K562 (cell line): Measurements from ENCODE around the gene KLK15. TPM values are rescaled to one million over a fixed set of nuclear protein-coding genes. Genes with fewer than 3 reads are reported as not detected.

Experiments used
- E2F6 ChIP-seq, 2 experiments: IDR thresholded peaks; 2 replicates each; pipeline ENCODE4 v1.6.1; 2011; ENCODE audit warnings: borderline replicate concordance in 1 of 2, control low read depth in 1 of 2, low read depth in 1 of 2, low read length in 1 of 2, mild to moderate bottlenecking in 1 of 2, mixed read lengths in 1 of 2, moderate library complexity in 1 of 2; ENCODE audit not compliant: insufficient read depth in 1 of 2, insufficient read length in 1 of 2, poor library complexity in 1 of 2, severe bottlenecking in 1 of 2; ENCODE audit errors: extremely low read depth in 1 of 2
- FOXP1 ChIP-seq: sonication (generic); formaldehyde crosslinking; IDR thresholded peaks from 2 replicates; pipeline ENCODE4 v1.8.0; 2022; ENCODE audit warnings: mild to moderate bottlenecking, missing genetic modification reagents
- ID3 ChIP-seq, 2 experiments: fragments of 250-450 bp in 1 of 2; fragments of 450-650 bp in 1 of 2; sonication (Bioruptor Pico) in 1 of 2; IDR thresholded peaks; 2 replicates each; pipeline versions ENCODE4 v1.6.1 to v1.8.0; 2016 to 2021; ENCODE audit warnings: mild to moderate bottlenecking in 2 of 2, moderate library complexity in 2 of 2, missing compliant biosample characterization in 1 of 2, missing genetic modification characterization in 1 of 2
- L3MBTL2 ChIP-seq: fragments of 450-650 bp; IDR thresholded peaks from 2 replicates; pipeline ENCODE4 v1.6.1; 2016; ENCODE audit warnings: mild to moderate bottlenecking, moderate library complexity
- MGA ChIP-seq: fragments of 450-650 bp; IDR thresholded peaks from 2 replicates; pipeline ENCODE4 v1.6.1; 2016; ENCODE audit warnings: mild to moderate bottlenecking, moderate library complexity
- MYBL2 ChIP-seq, 2 experiments: fragments of 450-650 bp in 1 of 2; sonication (generic) in 1 of 2; formaldehyde crosslinking in 1 of 2; IDR thresholded peaks; 2 replicates each; pipeline versions ENCODE4 v1.6.1 to v1.8.1; 2017 to 2022; ENCODE audit warnings: borderline replicate concordance in 1 of 2, inconsistent platforms in 1 of 2, low read depth in 1 of 2, mild to moderate bottlenecking in 1 of 2, missing genetic modification reagents in 1 of 2, moderate library complexity in 1 of 2
- ZNF224 ChIP-seq: sonication (generic); formaldehyde crosslinking; IDR thresholded peaks from 2 replicates; pipeline ENCODE4 v1.8.0; 2022; ENCODE audit warnings: mild to moderate bottlenecking, missing genetic modification reagents
- ZNF592 ChIP-seq: fragments of 450-650 bp; IDR thresholded peaks from 2 replicates; pipeline ENCODE4 v1.6.1; 2017; ENCODE audit warnings: antibody characterized with exemption, mild to moderate bottlenecking
- polyA plus RNA-seq, 8 experiments: library from polyadenylated mRNA; depleted of rRNA in 4 of 8; stranded (reverse) in 5 of 8; unstranded in 3 of 8; fragments of >200 nt; fragmentation: Nextera tagmentation in 2 of 8; fragmentation: Illumina TruSeq in 1 of 8; extraction: Ambion mirVana in 2 of 8; extraction: Trizol in 1 of 8; gene quantifications; 2 replicates each; pipeline versions ENCODE4 v1.2.1 to v1.2.3, GENCODE V29; 2011 to 2014; ENCODE audit warnings: inconsistent platforms in 1 of 8, missing spikeins in 1 of 8
- total RNA-seq, 7 experiments: library from RNA; depleted of rRNA in 6 of 7; stranded (reverse); fragments of >200 nt in 6 of 7; fragmentation: Illumina TruSeq in 2 of 7; extraction: Trizol in 2 of 7; gene quantifications; 2 replicates each; pipeline versions ENCODE4 v1.2.1 to v1.2.3, GENCODE V29; 2011 to 2021; ENCODE audit warnings: low replicate concordance in 1 of 7

The KLK15 gene
- total and polyA plus RNA-seq, 9 of the 15 experiments (the other 6 are each of a cell fraction or from before 2014, with no cell fraction given) = not detected

- peak; percentile 81 to 95 for TF ChIP-seq E2F6 (IDR thresholded peaks at IDR 0.05; ENCODE audit: borderline replicate concordance in 1 of 2, extremely low read depth in 1 of 2, insufficient read depth in 1 of 2, insufficient read length in 1 of 2, low read depth in 1 of 2, low read length in 1 of 2, poor library complexity in 1 of 2, severe bottlenecking in 1 of 2)
- TF ChIP-seq MYBL2 (IDR thresholded peaks at IDR 0.05; ENCODE audit: low read depth) = no peak
- TF ChIP-seq MYBL2 (CRISPR knock-in tag; IDR thresholded peaks at IDR 0.05; ENCODE audit: borderline replicate concordance) = no peak
- TF ChIP-seq FOXP1 = peak; percentile 59; the same call in 1 of the 2 replicates
- TF ChIP-seq MGA = peak; percentile 96
- peak; percentile 95 for TF ChIP-seq L3MBTL2
- TF ChIP-seq ZNF592 = peak; percentile 80
- no peak for TF ChIP-seq ID3 (CRISPR knock-in tag; IDR thresholded peaks at IDR 0.05)
- peak; percentile 36; the same call in 1 of the 2 replicates for TF ChIP-seq ID3 (tag; IDR thresholded peaks at IDR 0.05)
- TF ChIP-seq ZNF224 (CRISPR knock-in tag) = no peak
These were observed 13.3 kb downstream of the KLK15 start (continued) for GRCh38 chr19:50820086-50820485.
